ENCODE measurements around the gene SLU7. TPM values are rescaled to one million over a fixed set of nuclear protein-coding genes. Genes with fewer than 3 reads are reported as not detected.

Gene SLU7
- total RNA-seq, 4 donors from 2014 or later = 61.4 to 103 (median 87.2) TPM

- peak within 1 kb of the TSS; percentile 63 to 89 (median 82) for H3K4me3 ChIP-seq
- ATAC-seq (peak; percentile 99), DNase-seq (peak; percentile 79 to 84)
- peak within 1 kb of the TSS; percentile 79 to 84 (median 82) for H3K27ac ChIP-seq
- intact Hi-C loops (cut with DNase I; ENCODE audit: low total_unique reads) = loop anchor here (1.0 to 5.0 kb wide), 2 partner anchors 22 to 47 kb away; partner anchors contain the start of gene PTTG1
- peaks cover 0 to 34% of the 10 kb centered on the region in 2 donors for H3K36me3 ChIP-seq
- TF ChIP-seq POLR2A (IDR thresholded peaks at IDR 0.05) = peak; percentile 73 to 77
- TF ChIP-seq, protein P1, sequence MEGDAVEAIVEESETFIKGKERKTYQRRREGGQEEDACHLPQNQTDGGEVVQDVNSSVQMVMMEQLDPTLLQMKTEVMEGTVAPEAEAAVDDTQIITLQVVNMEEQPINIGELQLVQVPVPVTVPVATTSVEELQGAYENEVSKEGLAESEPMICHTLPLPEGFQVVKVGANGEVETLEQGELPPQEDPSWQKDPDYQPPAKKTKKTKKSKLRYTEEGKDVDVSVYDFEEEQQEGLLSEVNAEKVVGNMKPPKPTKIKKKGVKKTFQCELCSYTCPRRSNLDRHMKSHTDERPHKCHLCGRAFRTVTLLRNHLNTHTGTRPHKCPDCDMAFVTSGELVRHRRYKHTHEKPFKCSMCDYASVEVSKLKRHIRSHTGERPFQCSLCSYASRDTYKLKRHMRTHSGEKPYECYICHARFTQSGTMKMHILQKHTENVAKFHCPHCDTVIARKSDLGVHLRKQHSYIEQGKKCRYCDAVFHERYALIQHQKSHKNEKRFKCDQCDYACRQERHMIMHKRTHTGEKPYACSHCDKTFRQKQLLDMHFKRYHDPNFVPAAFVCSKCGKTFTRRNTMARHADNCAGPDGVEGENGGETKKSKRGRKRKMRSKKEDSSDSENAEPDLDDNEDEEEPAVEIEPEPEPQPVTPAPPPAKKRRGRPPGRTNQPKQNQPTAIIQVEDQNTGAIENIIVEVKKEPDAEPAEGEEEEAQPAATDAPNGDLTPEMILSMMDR (IDR thresholded peaks at IDR 0.05 in 4 of 5, conservative IDR thresholded peaks at IDR 0.05 in 1 of 5) = no peak
- H3K4me1 ChIP-seq = peaks cover 22 to 36% of the 10 kb centered on the region in 2 donors
- no peaks in the 10 kb centered on the region for H3K27me3 ChIP-seq
- in situ Hi-C loops (cut with MboI; ENCODE audit: low sequenced_read_pairs in 4 of 4) = loop anchor here in 1 of 4 donors (10.0 kb wide), 1 partner anchor 375 kb away; no protein-coding TSS in a partner anchor
- no peaks in the 10 kb centered on the region for H3K9me3 ChIP-seq
Observed at GRCh38 chr5:160399402-160400353, 19.2 kb downstream of the SLU7 start, which contains the start of gene FAM200C. Gene FAM200C (minus strand): TSS chr5:160400054. CDS start chr5:160395490, 4,564 bp downstream.

- ATAC-seq (no peak), DNase-seq (no peak)
- intact Hi-C loops (cut with DNase I; ENCODE audit: low total_unique reads) = loop anchor here (5.0 kb wide), 1 partner anchor 47 kb away; no protein-coding TSS in a partner anchor
- peaks cover 0 to 25% of the 10 kb centered on the region in 2 donors for H3K36me3 ChIP-seq
- H3K9me3 ChIP-seq = no peaks in the 10 kb centered on the region
- peaks cover 22 to 36% of the 10 kb centered on the region in 2 donors for H3K4me1 ChIP-seq
- peak overlapping the region; percentile 63 to 89 (median 82) for H3K4me3 ChIP-seq
- H3K27ac ChIP-seq = no peak overlapping the region
- TF ChIP-seq POLR2A (IDR thresholded peaks at IDR 0.05) = no peak
- TF ChIP-seq, protein P1 (IDR thresholded peaks at IDR 0.05 in 4 of 5, conservative IDR thresholded peaks at IDR 0.05 in 1 of 5) = no peak
- in situ Hi-C loops (cut with MboI; ENCODE audit: low sequenced_read_pairs in 4 of 4) = loop anchor here in 1 of 4 donors (10.0 kb wide), 1 partner anchor 374 kb away; no protein-coding TSS in a partner anchor
- no peaks in the 10 kb centered on the region for H3K27me3 ChIP-seq
Observed at GRCh38 chr5:160398806-160399205, 20.1 kb downstream of the SLU7 start.

DNA sequence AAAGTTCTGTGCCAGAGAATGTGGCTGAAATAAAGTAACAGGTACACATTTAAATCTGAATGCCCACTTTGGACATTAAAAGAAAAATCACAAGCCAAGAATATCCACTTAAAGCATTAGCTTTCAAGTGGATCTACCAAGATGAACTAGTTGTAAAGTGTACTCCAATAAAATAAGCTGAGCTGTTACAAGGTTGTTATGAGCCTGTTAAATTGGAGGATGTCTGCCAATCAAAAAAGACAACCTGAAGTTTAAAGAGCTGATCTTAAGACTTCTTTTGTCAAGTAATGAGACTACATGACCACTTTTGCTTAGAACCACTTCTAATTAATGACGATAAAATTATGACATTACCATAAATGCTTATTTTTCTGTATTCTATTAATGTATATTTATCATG, 21.4 kb downstream of the SLU7 start:
- no peak for DNase-seq
- peaks cover 0 to 12% of the 10 kb centered on the region in 2 donors for H3K36me3 ChIP-seq
- TF ChIP-seq, protein P1 (IDR thresholded peaks at IDR 0.05 in 4 of 5, conservative IDR thresholded peaks at IDR 0.05 in 1 of 5) = no peak
- TF ChIP-seq POLR2A (IDR thresholded peaks at IDR 0.05) = no peak
- ATAC-seq = no peak
- no peak overlapping the region for H3K4me3 ChIP-seq
- no peaks in the 10 kb centered on the region for H3K9me3 ChIP-seq
- no peak overlapping the region for H3K27ac ChIP-seq
- H3K4me1 ChIP-seq = peaks cover 22 to 45% of the 10 kb centered on the region in 2 donors
- intact Hi-C loops (cut with DNase I; ENCODE audit: low total_unique reads) = loop anchor here (5.0 kb wide), 1 partner anchor 45 kb away; no protein-coding TSS in a partner anchor
- in situ Hi-C loops (cut with MboI; ENCODE audit: low sequenced_read_pairs in 4 of 4) = loop anchor here in 1 of 4 donors (10.0 kb wide), 1 partner anchor 373 kb away; no protein-coding TSS in a partner anchor
- no peaks in the 10 kb centered on the region for H3K27me3 ChIP-seq

DNA sequence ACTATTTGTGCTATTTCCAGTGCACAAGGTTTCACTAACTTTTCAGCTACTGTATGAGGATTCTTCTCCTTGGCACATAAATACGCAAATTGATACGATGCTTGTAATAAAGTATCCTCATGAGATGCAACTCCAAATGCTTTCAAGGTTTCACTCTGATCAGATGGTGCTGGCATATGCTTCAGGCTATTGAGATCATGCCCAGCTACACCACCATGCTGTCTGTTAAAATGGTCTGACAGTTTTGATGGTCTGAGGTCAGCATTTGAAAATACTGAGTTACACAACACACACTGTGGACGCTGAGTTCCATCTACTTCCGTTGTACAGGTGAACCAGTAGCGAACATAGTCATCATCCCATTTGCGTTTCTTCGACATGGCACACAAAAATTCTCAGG, 23.8 kb downstream of the SLU7 start:
- Histone ChIP-seq H3K36me3 (no peaks in the 10 kb centered on the region), H3K27me3 (no peaks in the 10 kb centered on the region), H3K4me1 (peaks cover 17 to 43% of the 10 kb centered on the region in 2 donors), H3K9me3 (no peaks in the 10 kb centered on the region), H3K27ac (no peak overlapping the region), H3K4me3 (no peak overlapping the region)
- in situ Hi-C loops (cut with MboI; ENCODE audit: low sequenced_read_pairs in 4 of 4) (loop anchor here in 1 of 4 donors (10.0 kb wide), 1 partner anchor 370 kb away; no protein-coding TSS in a partner anchor), intact Hi-C loops (cut with DNase I; ENCODE audit: low total_unique reads) (loop anchor here (5.0 kb wide), 1 partner anchor 43 kb away; no protein-coding TSS in a partner anchor)
- TF ChIP-seq, protein P1 (IDR thresholded peaks at IDR 0.05 in 4 of 5, conservative IDR thresholded peaks at IDR 0.05 in 1 of 5) = no peak
- TF ChIP-seq POLR2A (IDR thresholded peaks at IDR 0.05) = no peak
- ATAC-seq = no peak
- DNase-seq = no peak

Measured in gastrocnemius medialis (tissue), 4 donors.